SJCRH30 (cell line): ENCODE measurements around the gene DHX15. TPM values are rescaled to one million over a fixed set of nuclear protein-coding genes. Genes with fewer than 3 reads are reported as not detected.

Source experiments
- DNase-seq, 2 experiments: peaks; one replicate each; pipeline ENCODE4 v3.0.0-alpha.2; 2015 to 2020
- H3K27ac ChIP-seq: fragments of 250-450 bp; sonication (Bioruptor Pico); 2 replicates; pipeline ENCODE4 v1.5.1; 2020; ENCODE audit warnings: mild to moderate bottlenecking, moderate library complexity
- H3K27me3 ChIP-seq: fragments of 250-450 bp; sonication (Bioruptor Pico); 2 replicates; pipeline ENCODE4 v1.5.1; 2020; ENCODE audit warnings: mild to moderate bottlenecking, moderate library complexity
- H3K36me3 ChIP-seq: fragments of 250-450 bp; sonication (Bioruptor Pico); 2 replicates; pipeline ENCODE4 v1.5.1; 2020; ENCODE audit warnings: mild to moderate bottlenecking, moderate library complexity
- H3K4me1 ChIP-seq: fragments of 250-450 bp; sonication (Bioruptor Pico); 2 replicates; pipeline ENCODE4 v1.5.1; 2020; ENCODE audit warnings: mild to moderate bottlenecking, moderate library complexity
- H3K4me3 ChIP-seq: fragments of 250-450 bp; sonication (Bioruptor Pico); 2 replicates; pipeline ENCODE4 v1.5.1; 2020; ENCODE audit warnings: mild to moderate bottlenecking, moderate library complexity
- H3K9me3 ChIP-seq: fragments of 250-450 bp; sonication (Bioruptor Pico); replicated peaks from 2 replicates; pipeline ENCODE4 v1.5.1; 2020; ENCODE audit warnings: mild to moderate bottlenecking, moderate library complexity
- total RNA-seq: library from RNA; depleted of rRNA; stranded (reverse); fragments of >200 nt; shearing (Covaris generic); gene quantifications from 2 replicates; pipeline ENCODE4 v1.2.3, GENCODE V29; 2014

DHX15 gene
- total RNA-seq, 1 experiment from 2014 or later, result 425 TPM

- DNase-seq, result no peak
- H3K36me3 ChIP-seq, result peaks cover 100% of the 10 kb centered on the region
Measured at GRCh38 chr4:24537025-24537424, 47.3 kb downstream of the DHX15 start.

DNA sequence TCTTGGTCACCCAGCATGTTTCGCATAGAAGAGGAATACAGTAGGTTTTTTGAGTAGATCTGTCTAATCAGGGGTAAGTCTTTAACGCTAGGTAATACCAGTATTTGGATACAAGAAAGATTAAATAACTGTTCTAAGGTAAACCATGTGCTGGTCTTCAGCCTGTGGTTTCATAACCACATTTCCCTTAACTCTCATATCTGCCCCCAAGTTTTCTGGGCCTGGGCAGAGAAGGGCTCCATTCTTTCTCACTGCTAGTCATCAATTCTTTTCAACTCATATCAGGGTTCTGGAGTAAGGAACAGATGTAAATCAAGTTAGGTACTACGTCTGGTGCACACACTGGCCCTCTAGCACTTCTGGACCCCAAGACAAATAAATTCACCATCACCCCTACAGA, 49.0 kb downstream of the DHX15 start:
- Histone ChIP-seq H3K36me3 (peaks cover 100% of the 10 kb centered on the region), H3K4me3 (no peak overlapping the region), H3K27ac (no peak overlapping the region), H3K9me3 (no peaks in the 10 kb centered on the region), H3K4me1 (no peaks in the 10 kb centered on the region), H3K27me3 (no peaks in the 10 kb centered on the region)
- DNase-seq, result no peak

More at GRCh38 chr4:24537025-24537424, 47.3 kb downstream of the DHX15 start:
- H3K27ac ChIP-seq, result no peak overlapping the region
- no peaks in the 10 kb centered on the region for H3K9me3 ChIP-seq
- no peak overlapping the region for H3K4me3 ChIP-seq
- no peaks in the 10 kb centered on the region for H3K27me3 ChIP-seq
- no peaks in the 10 kb centered on the region for H3K4me1 ChIP-seq

GRCh38 chr4:24533364-24533763, 51.0 kb downstream of the DHX15 start:
- DNase-seq, result no peak
- Histone ChIP-seq H3K36me3 (peaks cover 100% of the 10 kb centered on the region), H3K27me3 (no peaks in the 10 kb centered on the region)

DNA sequence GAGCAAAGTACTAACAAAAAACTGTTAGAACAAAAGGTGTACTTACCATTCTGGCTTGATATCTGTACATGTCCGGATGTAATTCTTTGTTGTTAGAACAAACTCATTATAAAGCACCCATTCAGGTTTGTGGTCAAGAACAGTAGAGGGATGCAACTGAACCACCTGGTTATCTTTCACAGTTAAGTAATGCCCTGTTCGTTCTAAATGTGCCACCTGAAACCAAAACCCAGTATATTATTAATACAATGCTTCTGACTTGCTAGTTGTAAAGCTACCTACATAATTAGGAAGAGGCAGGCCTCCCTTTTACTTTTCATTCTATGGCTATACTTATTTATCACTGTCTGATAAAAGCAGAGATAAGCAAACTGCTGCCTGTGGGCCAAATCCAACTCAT, 54.8 kb downstream of the DHX15 start:
- no peaks in the 10 kb centered on the region for H3K4me1 ChIP-seq
- H3K27ac ChIP-seq, result no peak overlapping the region
- no peak for DNase-seq
- no peak overlapping the region for H3K4me3 ChIP-seq
- no peaks in the 10 kb centered on the region for H3K27me3 ChIP-seq
- peaks cover 97% of the 10 kb centered on the region for H3K36me3 ChIP-seq
- H3K9me3 ChIP-seq, result no peaks in the 10 kb centered on the region

More at GRCh38 chr4:24533364-24533763, 51.0 kb downstream of the DHX15 start:
- Histone ChIP-seq H3K9me3 (no peaks in the 10 kb centered on the region), H3K27ac (no peak overlapping the region), H3K4me3 (no peak overlapping the region), H3K4me1 (no peaks in the 10 kb centered on the region)

- Histone ChIP-seq H3K27me3 (no peaks in the 10 kb centered on the region), H3K4me3 (no peak overlapping the region), H3K27ac (no peak overlapping the region), H3K4me1 (no peaks in the 10 kb centered on the region), H3K9me3 (no peaks in the 10 kb centered on the region), H3K36me3 (peaks cover 96% of the 10 kb centered on the region)
- no peak for DNase-seq
Measured at GRCh38 chr4:24527371-24527770, 57.0 kb downstream of the DHX15 start.

DNA sequence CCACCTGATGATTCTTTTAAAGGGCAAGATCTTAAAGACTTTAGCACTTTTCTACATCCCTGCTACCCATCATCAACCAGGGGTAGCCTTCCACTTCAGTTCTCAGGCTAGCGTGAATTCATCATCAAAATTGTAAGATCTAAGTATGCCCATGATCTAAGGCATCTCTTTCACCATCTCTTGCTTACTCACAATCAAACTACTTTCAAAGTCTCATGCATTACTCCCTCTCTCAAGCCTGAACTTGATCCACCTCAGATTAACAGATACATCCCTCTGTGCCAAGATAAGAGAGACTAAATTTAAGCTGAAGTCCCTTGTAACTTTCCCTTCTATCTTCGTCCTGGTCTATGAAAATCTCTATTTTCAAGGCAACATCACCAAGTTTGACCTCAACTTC, 62.8 kb downstream of the DHX15 start:
- Histone ChIP-seq H3K36me3 (peaks cover 77% of the 10 kb centered on the region), H3K4me3 (no peak overlapping the region), H3K9me3 (no peaks in the 10 kb centered on the region), H3K4me1 (no peaks in the 10 kb centered on the region), H3K27me3 (no peaks in the 10 kb centered on the region), H3K27ac (no peak overlapping the region)
- DNase-seq, result no peak

GRCh38 chr4:24519649-24520048, 64.7 kb downstream of the DHX15 start:
- Histone ChIP-seq H3K27me3 (no peaks in the 10 kb centered on the region), H3K27ac (no peak overlapping the region), H3K36me3 (peaks cover 69% of the 10 kb centered on the region), H3K4me1 (no peaks in the 10 kb centered on the region), H3K9me3 (no peaks in the 10 kb centered on the region), H3K4me3 (no peak overlapping the region)
- DNase-seq, result no peak

DNA sequence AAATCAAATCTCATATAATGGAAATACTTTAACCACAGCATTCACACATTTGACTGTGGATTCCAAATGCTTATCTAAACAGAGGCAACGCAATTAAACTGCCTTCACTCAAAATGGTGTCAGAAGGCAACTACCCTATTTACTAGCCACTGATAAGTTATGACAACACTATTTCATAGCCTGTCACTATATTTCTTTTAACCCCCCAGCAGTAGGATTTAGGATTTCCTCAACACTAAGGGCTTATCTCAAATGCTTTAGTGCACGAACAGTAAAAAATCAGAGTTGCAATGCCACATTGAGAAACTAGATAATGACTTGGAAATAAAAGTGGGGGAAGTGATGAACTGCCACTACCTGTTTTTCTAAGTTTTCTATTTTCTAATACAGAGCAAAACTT, 66.7 kb downstream of the DHX15 start:
- H3K4me3 ChIP-seq, result no peak overlapping the region
- no peaks in the 10 kb centered on the region for H3K4me1 ChIP-seq
- H3K9me3 ChIP-seq, result no peaks in the 10 kb centered on the region
- H3K27ac ChIP-seq, result no peak overlapping the region
- no peaks in the 10 kb centered on the region for H3K27me3 ChIP-seq
- no peak for DNase-seq
- H3K36me3 ChIP-seq, result peaks cover 63% of the 10 kb centered on the region

DNA sequence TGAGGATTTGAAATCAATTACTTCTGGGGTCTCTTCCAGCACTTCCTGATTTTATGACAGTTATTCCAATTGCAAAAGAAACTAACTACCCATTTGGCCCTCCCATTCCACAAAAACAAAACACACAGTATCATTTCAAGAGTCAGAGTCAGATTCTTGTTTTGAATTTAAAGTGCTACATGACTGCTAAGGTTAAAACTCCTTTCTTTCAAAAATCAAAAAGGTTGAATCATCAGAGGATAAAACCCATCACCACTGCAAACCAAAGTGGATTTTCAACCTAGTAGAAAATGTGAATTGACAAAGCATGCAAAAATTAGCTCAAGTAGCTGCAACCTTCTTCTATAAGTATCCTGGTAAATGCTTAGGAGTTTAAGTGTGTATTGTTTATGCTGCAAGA, 67.4 kb downstream of the DHX15 start:
- no peak overlapping the region for H3K27ac ChIP-seq
- no peaks in the 10 kb centered on the region for H3K27me3 ChIP-seq
- H3K9me3 ChIP-seq, result no peaks in the 10 kb centered on the region

DNA sequence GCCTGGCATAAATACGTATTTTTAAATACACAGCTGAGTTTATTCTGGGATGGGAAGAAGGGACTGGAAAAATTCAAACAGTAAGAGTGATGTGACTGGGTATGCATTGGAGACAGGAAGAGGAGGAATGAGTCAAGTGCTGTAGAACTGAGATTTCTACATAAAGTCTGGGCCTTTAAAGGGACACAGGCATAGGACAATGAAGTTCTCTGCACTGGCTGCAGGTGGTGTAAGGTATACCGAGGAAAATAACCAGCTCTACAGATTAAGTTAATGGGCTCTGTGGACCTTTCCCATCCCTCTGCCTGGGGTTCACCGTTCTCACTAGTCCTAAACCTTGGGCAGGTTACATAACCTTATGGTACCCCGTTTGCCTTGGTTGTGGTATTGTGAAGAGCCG, 68.7 kb downstream of the DHX15 start:
- Histone ChIP-seq H3K4me3 (no peak overlapping the region), H3K9me3 (0 out of 2 replicates have a peak, but pooled peaks cover under 1% of the 10 kb centered on the region), H3K27me3 (no peaks in the 10 kb centered on the region), H3K36me3 (peaks cover 54% of the 10 kb centered on the region), H3K27ac (no peak overlapping the region), H3K4me1 (no peaks in the 10 kb centered on the region)
- DNase-seq, result no peak

More for the DNA sequence above, 67.4 kb downstream of the DHX15 start:
- DNase-seq, result no peak
- peaks cover 59% of the 10 kb centered on the region for H3K36me3 ChIP-seq
- no peak overlapping the region for H3K4me3 ChIP-seq
- H3K4me1 ChIP-seq, result no peaks in the 10 kb centered on the region

DNA sequence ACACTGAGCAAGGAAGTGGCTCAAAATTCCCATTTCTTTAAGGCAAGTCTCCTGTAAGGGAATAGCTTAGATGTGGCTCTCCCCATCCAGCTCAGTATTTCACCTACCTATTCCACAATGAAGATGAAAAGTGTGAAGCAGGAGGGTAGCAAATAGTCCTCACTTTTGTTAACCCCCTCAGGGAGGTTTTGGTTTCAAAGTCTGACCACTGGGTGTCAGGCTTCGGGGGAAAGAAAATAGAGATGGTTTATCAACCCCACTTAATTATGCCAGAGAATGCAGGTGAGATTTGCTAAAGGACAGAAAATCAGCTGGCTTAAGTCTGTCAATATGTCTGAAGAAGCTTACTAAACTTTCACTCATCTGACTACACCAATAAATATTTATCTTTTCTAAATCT, 69.5 kb downstream of the DHX15 start:
- H3K4me3 ChIP-seq, result no peak overlapping the region
- no peak overlapping the region for H3K27ac ChIP-seq
- DNase-seq, result no peak
- H3K9me3 ChIP-seq, result 0 out of 2 replicates have a peak, but pooled peaks cover 4% of the 10 kb centered on the region
- no peaks in the 10 kb centered on the region for H3K4me1 ChIP-seq
- peaks cover 46% of the 10 kb centered on the region for H3K36me3 ChIP-seq
- no peaks in the 10 kb centered on the region for H3K27me3 ChIP-seq

GRCh38 chr4:24513718-24514117, 70.6 kb downstream of the DHX15 start:
- no peak for DNase-seq
- Histone ChIP-seq H3K27me3 (no peaks in the 10 kb centered on the region), H3K4me3 (no peak overlapping the region), H3K36me3 (peaks cover 42% of the 10 kb centered on the region), H3K4me1 (no peaks in the 10 kb centered on the region), H3K9me3 (0 out of 2 replicates have a peak, but pooled peaks cover 4% of the 10 kb centered on the region), H3K27ac (no peak overlapping the region)

GRCh38 chr4:24511371-24512063, 72.8 kb downstream of the DHX15 start:
- Histone ChIP-seq H3K36me3 (peaks cover 25% of the 10 kb centered on the region), H3K4me1 (no peaks in the 10 kb centered on the region), H3K27me3 (no peaks in the 10 kb centered on the region), H3K4me3 (no peak overlapping the region), H3K9me3 (0 out of 2 replicates have a peak, but pooled peaks cover 4% of the 10 kb centered on the region), H3K27ac (no peak overlapping the region)
- no peak for DNase-seq

DNA sequence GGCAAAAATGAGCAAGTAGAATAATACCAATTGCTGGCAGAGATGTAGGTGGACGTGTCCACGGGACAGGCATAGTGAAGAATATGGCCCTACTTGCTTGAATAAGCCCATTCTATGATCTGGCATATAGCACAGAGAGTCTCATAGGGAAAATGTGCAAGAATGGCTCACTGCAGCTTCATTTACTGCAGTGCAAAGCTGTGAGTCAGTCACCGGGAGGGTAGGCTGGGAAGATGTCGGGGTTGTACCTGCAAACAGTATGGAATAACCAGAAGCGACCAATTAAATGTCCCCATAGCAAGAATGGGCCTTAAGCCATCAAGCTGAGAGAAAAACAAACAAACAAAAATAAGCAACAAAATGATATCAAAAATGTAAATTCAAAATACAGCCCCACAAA, 74.3 kb downstream of the DHX15 start:
- H3K4me3 ChIP-seq, result no peak overlapping the region
- no peak overlapping the region for H3K27ac ChIP-seq
- DNase-seq, result no peak
- 0 out of 2 replicates have a peak, but pooled peaks cover 4% of the 10 kb centered on the region for H3K9me3 ChIP-seq
- no peaks in the 10 kb centered on the region for H3K27me3 ChIP-seq
- peaks cover 18% of the 10 kb centered on the region for H3K36me3 ChIP-seq
- H3K4me1 ChIP-seq, result no peaks in the 10 kb centered on the region

DNA sequence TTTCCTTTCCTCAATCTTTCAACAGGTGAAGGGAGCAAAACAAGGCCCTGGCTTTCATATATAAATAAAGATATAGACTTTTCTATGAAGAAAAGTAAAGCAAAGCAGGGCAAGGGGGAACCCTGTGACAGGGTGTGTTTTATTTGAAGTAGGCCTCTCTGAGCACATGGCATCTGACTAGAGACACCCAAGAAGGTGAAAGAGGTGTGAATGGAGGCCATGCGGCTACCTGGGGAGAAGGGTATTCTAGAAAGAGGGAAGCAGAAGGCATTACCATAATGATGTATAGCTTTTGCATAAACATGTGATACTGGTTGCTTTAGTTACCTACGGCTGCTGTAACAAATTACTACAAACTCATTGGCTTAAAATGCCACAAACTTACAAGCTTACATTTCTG, 75.8 kb downstream of the DHX15 start:
- H3K4me3 ChIP-seq, result no peak overlapping the region
- H3K27ac ChIP-seq, result no peak overlapping the region
- 0 out of 2 replicates have a peak, but pooled peaks cover 4% of the 10 kb centered on the region for H3K9me3 ChIP-seq
- no peaks in the 10 kb centered on the region for H3K4me1 ChIP-seq
- 0 out of 2 replicates have a peak, but pooled peaks cover 7% of the 10 kb centered on the region for H3K36me3 ChIP-seq
- no peaks in the 10 kb centered on the region for H3K27me3 ChIP-seq
- no peak for DNase-seq

DNA sequence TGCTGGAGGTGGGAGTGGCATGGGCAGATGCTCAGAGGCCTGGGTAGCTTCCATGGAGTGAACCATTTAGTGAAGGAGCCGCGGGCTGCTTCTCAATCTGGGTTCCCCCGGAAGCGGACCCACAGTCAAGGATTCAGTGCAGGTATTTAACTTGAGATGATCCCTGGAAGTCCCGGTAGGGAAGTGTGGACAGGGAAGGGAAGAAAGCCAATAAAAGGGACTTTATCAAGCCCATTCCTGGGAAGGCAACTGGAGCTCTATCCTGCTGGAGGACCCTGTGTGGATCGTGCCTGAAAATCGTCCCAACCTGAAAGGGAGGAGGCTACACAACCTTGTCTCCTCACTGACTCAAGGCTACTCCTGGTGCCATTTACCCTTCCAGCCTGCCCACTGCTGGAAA, 76.9 kb downstream of the DHX15 start:
- 0 out of 2 replicates have a peak, but pooled peaks cover 4% of the 10 kb centered on the region for H3K9me3 ChIP-seq
- no peak overlapping the region for H3K27ac ChIP-seq
- H3K4me3 ChIP-seq, result no peak overlapping the region
- H3K27me3 ChIP-seq, result no peaks in the 10 kb centered on the region
- H3K36me3 ChIP-seq, result 0 out of 2 replicates have a peak, but pooled peaks cover 3% of the 10 kb centered on the region
- H3K4me1 ChIP-seq, result no peaks in the 10 kb centered on the region
- no peak for DNase-seq
